Heart left ventricle (tissue), 13 donors: ENCODE measurements around the gene EXOC1L.

Source experiments
- CTCF ChIP-seq, 12 donors: fragments of 200-600 bp; sonication (generic) in 4 of 12; IDR thresholded peaks; one replicate each; pipeline versions ENCODE4 v1.5.0 to v1.8.0; 2018 to 2022; ENCODE audit warnings: antibody characterized with exemption in 12 of 12, mild to moderate bottlenecking in 5 of 12
- POLR2A ChIP-seq, 2 donors: fragments of 450-650 bp; IDR thresholded peaks; one replicate each; pipeline ENCODE4 v1.6.1; 2017; ENCODE audit warnings: antibody characterized with exemption in 2 of 2, mild to moderate bottlenecking in 2 of 2, moderate library complexity in 2 of 2
- donor health status: ischemic (EF 13 %, LVEDD 7.1; RV severe dilation, severe dysfunction).
- donor health status: DM: no; HTN: yes; CAD: no.
- donor health status: DM: no; HTN: no; CAD: no.
- donor health status: ischemic (EF 25% LVEDD 6.9; RV normal size, moderate dysfunction).
- donor health status: ischemic (EF 25% LVEDD 5.7; RV mildly dilated, moderate dysfunction).
- donor health status: ischemic (EF 35%, LVEDD 5.7; RV mildly dilated, moderate dysfunction).
- donor health status: nonischemic (EF 11% LVEDD 7.7; RV severe dilation, severe dysfunction).
- donor health status: DM: yes; HTN: yes; CAD: no.
- donor health status: PGD.
- donor health status: ischemic (EF 29% LVEDD 5.4; RV normal size, mild dysfunction).
- donor health status: nonischemic (EF 23%, LVEDD 6.1; RV moderate dilation, normal function).

GRCh38 chr4:55791666-55792065, 27.9 kb upstream of the EXOC1L start:
- TF ChIP-seq CTCF (IDR thresholded peaks at IDR 0.05), result no peak
- no peak for TF ChIP-seq POLR2A (IDR thresholded peaks at IDR 0.05)
